ENCODE measurements around the gene DMRT2.

The DMRT2 gene

GRCh38 chr9:1050125-1050895 is at the start of gene DMRT2:
DMRT2 (plus strand) TSS chr9:1050357; CDS start chr9:1051614, 1,257 bp downstream.
- no peak within 1 kb of the TSS for H3K4me3 ChIP-seq (ENCODE audit: low read depth, low read length)
- TF ChIP-seq, protein P1, sequence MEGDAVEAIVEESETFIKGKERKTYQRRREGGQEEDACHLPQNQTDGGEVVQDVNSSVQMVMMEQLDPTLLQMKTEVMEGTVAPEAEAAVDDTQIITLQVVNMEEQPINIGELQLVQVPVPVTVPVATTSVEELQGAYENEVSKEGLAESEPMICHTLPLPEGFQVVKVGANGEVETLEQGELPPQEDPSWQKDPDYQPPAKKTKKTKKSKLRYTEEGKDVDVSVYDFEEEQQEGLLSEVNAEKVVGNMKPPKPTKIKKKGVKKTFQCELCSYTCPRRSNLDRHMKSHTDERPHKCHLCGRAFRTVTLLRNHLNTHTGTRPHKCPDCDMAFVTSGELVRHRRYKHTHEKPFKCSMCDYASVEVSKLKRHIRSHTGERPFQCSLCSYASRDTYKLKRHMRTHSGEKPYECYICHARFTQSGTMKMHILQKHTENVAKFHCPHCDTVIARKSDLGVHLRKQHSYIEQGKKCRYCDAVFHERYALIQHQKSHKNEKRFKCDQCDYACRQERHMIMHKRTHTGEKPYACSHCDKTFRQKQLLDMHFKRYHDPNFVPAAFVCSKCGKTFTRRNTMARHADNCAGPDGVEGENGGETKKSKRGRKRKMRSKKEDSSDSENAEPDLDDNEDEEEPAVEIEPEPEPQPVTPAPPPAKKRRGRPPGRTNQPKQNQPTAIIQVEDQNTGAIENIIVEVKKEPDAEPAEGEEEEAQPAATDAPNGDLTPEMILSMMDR (conservative IDR thresholded peaks at IDR 0.05; ENCODE audit: low read depth, low read length): no peak
- peak; percentile 18 for DNase-seq (ENCODE audit: low read depth)

DNA sequence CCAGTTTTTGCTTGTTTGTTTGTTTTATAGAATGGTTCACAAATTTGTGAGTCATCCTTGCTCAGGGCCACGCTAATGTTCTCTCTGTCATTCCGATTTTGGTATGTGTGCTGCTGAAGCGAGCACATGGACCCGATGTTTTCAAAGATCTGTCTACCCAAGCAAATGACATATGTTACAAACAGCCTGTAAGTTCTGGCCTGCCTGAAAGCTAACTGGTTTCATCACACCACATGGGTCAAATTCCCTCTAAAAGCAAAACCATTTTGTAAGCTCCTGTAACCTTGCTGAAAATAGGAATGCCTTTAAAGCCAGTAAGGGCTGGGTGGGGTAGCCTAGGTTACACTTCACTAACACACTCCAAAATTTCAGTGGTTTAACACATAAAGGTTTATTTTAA is 48.3 kb upstream of the DMRT2 start:
- no peak for DNase-seq (ENCODE audit: low read depth)
- TF ChIP-seq, protein P1 (conservative IDR thresholded peaks at IDR 0.05; ENCODE audit: low read depth, low read length): no peak
- no peak overlapping the region for H3K4me3 ChIP-seq (ENCODE audit: low read depth, low read length)

GRCh38 chr9:1002678-1003077 is 47.5 kb upstream of the DMRT2 start:
- no peak overlapping the region for H3K4me3 ChIP-seq (ENCODE audit: low read depth, low read length)
- TF ChIP-seq, protein P1 (conservative IDR thresholded peaks at IDR 0.05; ENCODE audit: low read depth, low read length): no peak
- DNase-seq (ENCODE audit: low read depth): no peak

DNA sequence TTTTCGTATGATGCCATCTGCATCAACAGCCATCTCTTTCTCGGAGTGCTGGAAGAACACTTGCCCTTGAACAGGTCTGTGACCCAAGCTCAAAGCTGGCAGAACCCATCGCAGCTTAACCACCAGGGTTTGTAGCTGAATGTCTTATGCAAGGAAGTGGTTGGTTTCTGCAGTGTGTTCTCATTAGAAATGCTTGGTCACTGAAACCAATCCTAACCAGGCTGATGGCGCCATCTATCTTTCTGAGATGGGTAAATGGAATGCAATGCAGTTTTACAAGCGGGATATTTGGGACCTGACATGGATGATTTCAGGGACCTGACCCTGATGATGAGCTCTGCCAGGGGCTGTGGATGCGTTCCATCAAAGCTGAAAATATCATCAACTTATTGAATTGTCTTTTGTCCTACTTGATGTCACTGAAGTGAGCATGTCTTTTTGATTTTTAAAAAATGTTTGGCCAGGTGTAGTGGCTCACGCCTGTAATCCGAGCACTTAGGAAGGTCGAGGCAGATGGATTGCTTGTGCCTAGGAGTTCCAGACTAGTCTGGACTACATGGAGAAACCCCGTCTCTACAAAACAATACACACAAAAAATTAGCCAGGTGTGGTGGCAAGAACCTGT is 45.0 kb upstream of the DMRT2 start:
- TF ChIP-seq, protein P1 (conservative IDR thresholded peaks at IDR 0.05; ENCODE audit: low read depth, low read length): peak; percentile 67
- peak; percentile 63 for DNase-seq (ENCODE audit: low read depth)
- no peak overlapping the region for H3K4me3 ChIP-seq (ENCODE audit: low read depth, low read length)

DNA sequence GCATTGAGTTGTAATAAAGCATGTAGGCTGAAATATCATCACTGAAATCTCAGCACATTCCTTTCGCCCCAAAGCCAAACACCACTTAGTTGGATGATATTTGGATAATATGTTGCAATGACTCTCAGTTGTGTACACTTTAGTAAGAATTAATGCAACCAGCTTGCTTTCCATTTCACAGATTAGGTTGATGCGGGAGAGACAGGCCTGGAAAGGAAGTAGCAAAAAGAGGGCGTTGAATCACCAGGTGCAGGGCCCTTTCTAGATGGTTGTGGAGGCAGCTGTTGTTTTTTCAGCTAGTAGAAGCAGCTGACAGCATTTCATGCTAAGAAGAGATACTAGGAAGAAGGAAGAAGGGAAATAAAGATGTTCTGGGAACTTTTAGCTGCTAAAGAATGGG is 42.8 kb upstream of the DMRT2 start:
- TF ChIP-seq, protein P1 (conservative IDR thresholded peaks at IDR 0.05; ENCODE audit: low read depth, low read length): no peak
- no peak for DNase-seq (ENCODE audit: low read depth)
- no peak overlapping the region for H3K4me3 ChIP-seq (ENCODE audit: low read depth, low read length)

DNA sequence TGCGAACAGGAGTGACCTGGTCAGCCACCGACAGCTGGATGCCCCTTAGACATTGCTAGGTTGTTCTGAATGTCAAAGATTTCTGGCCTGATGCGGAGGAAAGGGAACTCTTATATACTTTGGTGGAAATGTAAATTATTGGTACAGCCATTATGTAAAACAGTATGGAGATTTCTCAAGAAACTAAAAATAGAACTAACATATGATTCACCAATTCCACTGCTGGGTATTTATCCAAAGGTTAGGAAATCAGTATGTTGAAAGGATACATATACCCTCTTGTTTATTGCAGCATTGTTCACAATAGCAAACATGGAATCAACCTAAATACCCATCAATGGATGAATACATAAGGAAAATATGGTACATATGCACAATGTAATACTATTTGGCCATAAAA is 41.9 kb upstream of the DMRT2 start:
- DNase-seq (ENCODE audit: low read depth): peak; percentile 3
- H3K4me3 ChIP-seq (ENCODE audit: low read depth, low read length): no peak overlapping the region
- TF ChIP-seq, protein P1 (conservative IDR thresholded peaks at IDR 0.05; ENCODE audit: low read depth, low read length): no peak
